NCI-H2107 treated with DMSO at 0.1 percent for 48 hours (cell line): Measurements from ENCODE around the gene CEBPA.

Source experiments
- DNase-seq: peaks from one replicate; lab custom pipeline; 2025; ENCODE audit not compliant: unreplicated experiment; lab: John Stamatoyannopoulos, UW

The CEBPA gene

DNA sequence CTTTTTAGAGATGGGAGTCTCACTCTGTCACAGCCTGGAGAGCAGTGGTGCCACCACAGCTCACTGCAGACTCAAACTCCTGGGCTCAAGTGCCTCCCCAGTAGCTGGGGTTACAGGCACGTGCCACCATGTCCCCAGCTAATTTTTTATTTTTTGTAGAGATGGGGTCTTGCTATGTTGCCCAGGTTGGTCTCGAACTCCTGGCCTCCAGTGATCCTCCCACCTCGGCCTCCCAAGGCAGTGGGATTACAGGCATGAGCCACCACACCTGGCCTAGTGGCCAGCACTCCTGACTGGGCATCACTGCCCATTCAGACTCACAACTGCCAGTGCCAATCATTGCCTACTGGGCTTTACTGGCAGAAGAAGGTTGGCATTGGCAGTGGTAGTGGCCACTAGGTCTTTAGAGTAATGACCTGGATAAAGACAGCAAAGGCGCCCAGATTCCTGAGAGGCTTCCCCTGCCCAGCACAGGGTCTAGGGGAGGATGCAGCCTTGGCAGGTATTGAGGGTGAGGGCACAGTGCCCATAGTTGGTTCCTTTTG lies 49.8 kb downstream of the CEBPA start:
- no peak for DNase-seq

DNA sequence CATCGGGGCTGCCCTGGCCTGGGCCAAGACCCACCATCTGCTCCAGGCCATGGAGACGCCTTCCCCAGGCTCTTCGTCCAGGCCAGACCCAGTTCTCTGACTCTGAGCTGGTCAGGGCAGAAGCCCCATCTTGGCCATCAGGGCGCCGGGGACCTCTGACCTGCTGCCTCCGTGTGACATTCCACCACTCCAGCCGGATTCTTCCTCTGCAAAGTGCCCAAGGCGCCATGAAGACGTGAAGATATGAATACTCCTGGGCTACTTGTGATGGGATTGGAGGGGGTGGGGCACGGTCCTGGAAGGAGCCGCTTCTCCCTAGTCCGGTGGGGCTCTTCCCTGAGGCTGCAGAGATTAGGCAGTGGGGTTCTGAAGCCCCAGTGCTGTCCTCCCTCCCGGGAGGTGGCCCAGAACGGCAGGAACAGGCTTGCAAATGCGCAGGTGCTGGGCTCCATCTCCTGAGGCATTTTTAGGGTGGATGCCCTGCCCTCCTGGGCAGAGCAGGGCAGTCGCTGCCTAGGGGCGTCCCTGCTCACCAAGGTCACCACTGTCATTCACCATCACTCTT lies 50.7 kb downstream of the CEBPA start:
- DNase-seq: no peak

DNA sequence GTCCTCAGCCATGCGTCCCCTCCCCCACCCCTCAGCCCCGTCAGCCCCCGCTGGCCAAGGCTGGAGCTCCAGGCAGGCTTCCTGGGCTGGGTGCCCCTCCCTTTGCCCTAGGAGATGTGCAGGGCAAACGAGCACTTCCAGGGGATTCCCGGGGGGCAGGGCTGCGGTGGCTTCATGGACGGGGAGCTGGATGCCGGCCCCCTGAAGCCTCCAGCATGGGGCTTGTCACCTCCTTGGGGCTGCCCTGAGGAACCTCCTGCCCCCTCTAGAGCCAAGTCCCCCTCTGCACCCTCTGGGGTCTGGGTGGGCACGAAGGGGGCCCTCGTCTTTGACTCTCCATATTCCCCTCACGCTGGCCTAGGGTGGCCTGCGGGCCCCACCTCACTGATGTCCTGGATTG lies 51.3 kb downstream of the CEBPA start:
- DNase-seq: no peak

DNA sequence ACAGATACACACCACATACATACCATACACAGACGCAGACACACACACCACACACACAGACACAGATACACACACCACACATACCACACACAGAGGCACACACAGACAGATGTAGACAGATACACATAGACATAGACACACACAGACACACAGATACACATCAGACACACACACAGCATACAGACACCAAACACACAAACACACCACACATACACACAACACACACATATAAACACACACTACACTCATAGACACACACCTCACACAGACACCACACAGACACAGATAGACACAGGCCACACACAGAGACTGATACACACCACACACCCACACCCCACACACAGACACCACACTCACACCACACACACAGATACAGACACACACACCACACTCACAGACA lies 51.8 kb downstream of the CEBPA start:
- no peak for DNase-seq
